Stomach (tissue), 4 donors: ENCODE measurements around the gene TSPAN1.

Source experiments
- CTCF ChIP-seq, 7 experiments: fragments of 450-650 bp in 4 of 7; fragments of 200-600 bp in 3 of 7; sonication (generic) in 3 of 7; IDR thresholded peaks; one replicate each; pipeline ENCODE4 v1.5.1; 2016 to 2019; ENCODE audit warnings: antibody characterized with exemption in 7 of 7, control low read depth in 2 of 7, mild to moderate bottlenecking in 1 of 7
- POLR2AphosphoS5 ChIP-seq, 3 donors: sonication (generic); formaldehyde crosslinking; IDR thresholded peaks; one replicate each; pipeline ENCODE4 v1.6.1; 2016; ENCODE audit warnings: antibody characterized with exemption in 3 of 3

- TF ChIP-seq CTCF (IDR thresholded peaks at IDR 0.05) (no peak), POLR2AphosphoS5 (IDR thresholded peaks at IDR 0.05) (no peak)
Measured at GRCh38 chr1:46206399-46206798, 31.5 kb downstream of the TSPAN1 start.
